Keratinocyte (primary cell): Measurements from ENCODE around the gene SH3D19. TPM values are rescaled to one million over a fixed set of nuclear protein-coding genes. Genes with fewer than 3 reads are reported as not detected.

Experiments used
- DNase-seq: peaks from one replicate; pipeline ENCODE4 v3.0.0-alpha.2; 2011; ENCODE audit warnings: low read depth, missing footprints, low spot score
- FAIRE-seq: peaks from 2 replicates; lab custom pipeline; 2011; peaks lifted over from hg19 to GRCh38; lab: Jason Lieb, UNC
- H2AFZ ChIP-seq: 2 replicates; pipeline ENCODE4 v1.6.0; 2012; ENCODE audit warnings: low read length, control low read depth, inconsistent platforms; ENCODE audit not compliant: control insufficient read depth
- H3K27ac ChIP-seq: 2 replicates; pipeline ENCODE4 v1.5.1; 2011; ENCODE audit warnings: low read length; ENCODE audit not compliant: control insufficient read depth, insufficient read depth
- H3K27me3 ChIP-seq: 3 replicates; pipeline ENCODE4 v1.6.0; 2011; ENCODE audit warnings: low read length; ENCODE audit not compliant: control insufficient read depth, insufficient read depth; ENCODE audit errors: extremely low read depth
- H3K36me3 ChIP-seq, 2 experiments: 2 replicates in 1 of 2; 3 replicates in 1 of 2; pipeline ENCODE4 v1.5.1; 2011; ENCODE audit warnings: low read length in 2 of 2, mild to moderate bottlenecking in 1 of 2; ENCODE audit not compliant: control insufficient read depth in 2 of 2, insufficient read depth in 2 of 2; ENCODE audit errors: extremely low read depth in 1 of 2
- H3K4me1 ChIP-seq: 3 replicates; pipeline ENCODE4 v1.5.1; 2011; ENCODE audit warnings: low read length; ENCODE audit not compliant: control insufficient read depth, insufficient read depth; ENCODE audit errors: extremely low read depth
- H3K4me2 ChIP-seq: 3 replicates; pipeline ENCODE4 v1.6.0; 2011; ENCODE audit warnings: low read depth, low read length; ENCODE audit not compliant: control insufficient read depth, insufficient read depth; ENCODE audit errors: extremely low read depth
- H3K4me3 ChIP-seq, 3 experiments: fragments of 200-600 bp in 1 of 3; sonication (generic) in 1 of 3; 2 replicates in 2 of 3; 3 replicates in 1 of 3; pipeline ENCODE4 v1.5.1; 2011 to 2016; ENCODE audit warnings: low read length in 3 of 3, mild to moderate bottlenecking in 3 of 3, control low read depth in 2 of 3, inconsistent platforms in 1 of 3, low read depth in 1 of 3, mixed read lengths in 1 of 3, mixed run types in 1 of 3, moderate library complexity in 1 of 3; ENCODE audit not compliant: control insufficient read depth in 2 of 3, insufficient read depth in 2 of 3; ENCODE audit errors: extremely low read depth in 1 of 3
- H3K79me2 ChIP-seq: 2 replicates; pipeline ENCODE4 v1.6.0; 2012; ENCODE audit warnings: low read length; ENCODE audit not compliant: control insufficient read depth, insufficient read depth
- H3K9ac ChIP-seq: 3 replicates; pipeline ENCODE4 v1.6.0; 2011; ENCODE audit warnings: low read length; ENCODE audit not compliant: control insufficient read depth, insufficient read depth; ENCODE audit errors: extremely low read depth
- H3K9me1 ChIP-seq: 3 replicates; pipeline ENCODE4 v1.6.0; 2011; ENCODE audit warnings: low read length; ENCODE audit not compliant: control insufficient read depth, insufficient read depth; ENCODE audit errors: extremely low read depth
- H3K9me3 ChIP-seq: 2 replicates; pipeline ENCODE4 v1.5.1; 2012; ENCODE audit warnings: low read depth, low read length; ENCODE audit not compliant: control insufficient read depth
- H4K20me1 ChIP-seq: 3 replicates; pipeline ENCODE4 v1.6.0; 2011; ENCODE audit warnings: low read length; ENCODE audit not compliant: control insufficient read depth, insufficient read depth; ENCODE audit errors: extremely low read depth
- CTCF ChIP-seq, 3 experiments: IDR thresholded peaks in 1 of 3; conservative IDR thresholded peaks in 1 of 3; optimal IDR thresholded peaks in 1 of 3; 2 replicates in 2 of 3; 3 replicates in 1 of 3; pipeline versions ENCODE3 to v1.5.1; 2011; ENCODE audit warnings: low read length in 3 of 3, mild to moderate bottlenecking in 3 of 3, moderate library complexity in 2 of 3, control low read depth in 1 of 3, inconsistent platforms in 1 of 3; ENCODE audit not compliant: insufficient read depth in 2 of 3; ENCODE audit errors: extremely low read depth in 1 of 3
- EZH2 ChIP-seq: IDR thresholded peaks from one replicate; pipeline ENCODE4 v1.6.1; 2012; ENCODE audit warnings: inconsistent platforms, mild to moderate bottlenecking, low read length, moderate library complexity
- dilution Hi-C: fragments of 300-500 bp; cut with MboI; formaldehyde crosslinking; loops from one replicate; pipeline ENCODE4 v1.7.0; 2020; ENCODE audit warnings: low sequenced_read_pairs; ENCODE audit not compliant: extremely low pct_ligation_motif_present
- polyA plus RNA-seq, 5 experiments: library from polyadenylated mRNA; depleted of rRNA in 3 of 5; stranded (reverse) in 3 of 5; stranded (forward) in 1 of 5; unstranded in 1 of 5; fragments of >200 nt; gene quantifications; 1 replicate in 1 of 5; 2 replicates in 3 of 5; 3 replicates in 1 of 5; pipeline versions ENCODE4 v1.2.1 to v1.2.3, GENCODE V29; 2011 to 2012; ENCODE audit warnings: missing spikeins in 2 of 5, low read depth in 1 of 5, low replicate concordance in 1 of 5

SH3D19 gene
- polyA plus RNA-seq, 1 donor (not counting 4 experiments of a cell fraction or from before 2014, with no cell fraction given) = 24.8 TPM

- no peaks in the 10 kb centered on the region for H4K20me1 ChIP-seq
- H3K4me3 ChIP-seq = no peak overlapping the region
- DNase-seq = no peak
- H3K4me1 ChIP-seq = peaks cover 26% of the 10 kb centered on the region
- no peak overlapping the region for H3K27ac ChIP-seq
- H3K9ac ChIP-seq = no peak overlapping the region
- no peaks in the 10 kb centered on the region for H3K9me3 ChIP-seq
- no peak for FAIRE-seq
- dilution Hi-C loops = no loop called here
- no peak overlapping the region for H2AFZ ChIP-seq
- H3K4me2 ChIP-seq = no peak overlapping the region
- H3K36me3 ChIP-seq = no peaks in the 10 kb centered on the region
- no peak for TF ChIP-seq EZH2
- TF ChIP-seq CTCF (optimal IDR thresholded peaks at IDR 0.05 in 1 of 3, IDR thresholded peaks at IDR 0.05 in 1 of 3, conservative IDR thresholded peaks at IDR 0.05 in 1 of 3; ENCODE audit: extremely low read depth in 1 of 3, insufficient read depth in 2 of 3, low read length in 3 of 3) = no peak
- H3K79me2 ChIP-seq = no peaks in the 10 kb centered on the region
- no peaks in the 10 kb centered on the region for H3K27me3 ChIP-seq
- H3K9me1 ChIP-seq = no peaks in the 10 kb centered on the region
Observed at GRCh38 chr4:151359576-151359975, 34.2 kb upstream of the SH3D19 start.

GRCh38 chr4:151358266-151358665 lies 32.9 kb upstream of the SH3D19 start:
- Histone ChIP-seq H4K20me1 (no peaks in the 10 kb centered on the region), H3K27me3 (no peaks in the 10 kb centered on the region), H3K79me2 (no peaks in the 10 kb centered on the region), H3K9me3 (no peaks in the 10 kb centered on the region), H2AFZ (no peak overlapping the region), H3K4me3 (no peak overlapping the region), H3K27ac (no peak overlapping the region), H3K4me1 (peaks cover 26% of the 10 kb centered on the region), H3K4me2 (no peak overlapping the region), H3K9me1 (no peaks in the 10 kb centered on the region), H3K36me3 (no peaks in the 10 kb centered on the region), H3K9ac (no peak overlapping the region)
- dilution Hi-C loops = no loop called here
- no peak for DNase-seq
- no peak for FAIRE-seq
- TF ChIP-seq EZH2 (no peak), CTCF (optimal IDR thresholded peaks at IDR 0.05 in 1 of 3, IDR thresholded peaks at IDR 0.05 in 1 of 3, conservative IDR thresholded peaks at IDR 0.05 in 1 of 3; ENCODE audit: extremely low read depth in 1 of 3, insufficient read depth in 2 of 3, low read length in 3 of 3) (no peak)
